K562 (cell line): ENCODE data around the gene CCDC82. TPM values are rescaled to one million over a fixed set of nuclear protein-coding genes. Genes with fewer than 3 reads are reported as not detected.

ENCODE experiments used
- ATAC-seq: fragments of 200-7000 bp; cut with Tn5 transposase; 3 replicates; pipeline ENCODE4 v1.9.1; 2020; ENCODE audit warnings: moderate library complexity
- BruUV-seq: library from RNA; stranded (reverse); fragments of 400-500 nt; replicated peaks from 2 replicates; lab custom pipeline; 2021; lab: Mats Ljungman, UMichigan
- CTCF ChIA-PET: fragments of 300-600 bp; formaldehyde crosslinking; extraction: SDS; loops from one replicate; lab custom pipeline; 2021; ENCODE audit warnings: low intra/inter-chr PET ratio; lab: Yijun Ruan, JAX
- POLR2A ChIA-PET: fragments of 300-600, 350-650 bp; sonication (Branson Sonifier 250); formaldehyde crosslinking; extraction: SDS; loops from one replicate; lab custom pipeline; 2021; ENCODE audit warnings: antibody characterized with exemption, inconsistent platforms; lab: Yijun Ruan, JAX
- DNase-seq, 4 experiments: peaks; one replicate each; pipeline versions ENCODE4 v3.0.0 to v3.0.0-alpha.2; 2011 to 2018; ENCODE audit warnings: low spot score in 3 of 4, mixed read lengths in 3 of 4; ENCODE audit errors: extremely low read depth in 1 of 4
- FAIRE-seq: peaks from 2 replicates; lab custom pipeline; 2011; peaks lifted over from hg19 to GRCh38; lab: Jason Lieb, UNC
- H2AFZ ChIP-seq: 2 replicates; pipeline ENCODE4 v1.6.0; 2011; ENCODE audit warnings: low read depth, low read length, control low read depth, inconsistent platforms
- H3K27ac ChIP-seq: fragments of 200-600 bp; 3 replicates; pipeline ENCODE4 v1.8.0; 2011; ENCODE audit warnings: low read depth, mild to moderate bottlenecking, control low read depth, inconsistent platforms, low read length, moderate library complexity, mixed read lengths; ENCODE audit errors: extremely low read depth
- H3K27me3 ChIP-seq, 2 experiments: fragments of 300-600 bp in 1 of 2; 2 replicates in 1 of 2; 3 replicates in 1 of 2; pipeline versions ENCODE4 v1.6.0 to v1.8.0; 2011; ENCODE audit warnings: inconsistent platforms in 2 of 2, low read length in 2 of 2, mild to moderate bottlenecking in 1 of 2, mixed read lengths in 1 of 2, moderate library complexity in 1 of 2; ENCODE audit not compliant: control insufficient read depth in 2 of 2, insufficient read depth in 2 of 2
- H3K36me3 ChIP-seq: fragments of 300-600 bp; 3 replicates; pipeline ENCODE4 v1.8.0; 2011; ENCODE audit warnings: mild to moderate bottlenecking, low read length, inconsistent platforms; ENCODE audit not compliant: control insufficient read depth, insufficient read depth
- H3K4me1 ChIP-seq, 2 experiments: fragments of 200-600 bp in 1 of 2; replicated peaks in 1 of 2; 2 replicates in 1 of 2; 3 replicates in 1 of 2; pipeline versions ENCODE4 v1.5.1 to v1.8.0; 2011; ENCODE audit warnings: inconsistent platforms in 2 of 2, low read length in 2 of 2, mild to moderate bottlenecking in 1 of 2, mixed read lengths in 1 of 2, moderate library complexity in 1 of 2; ENCODE audit not compliant: control insufficient read depth in 2 of 2, insufficient read depth in 2 of 2
- H3K4me2 ChIP-seq: 2 replicates; pipeline ENCODE4 v1.6.1; 2011; ENCODE audit warnings: low read length, control low read depth, inconsistent platforms, mixed read lengths; ENCODE audit not compliant: insufficient read depth
- H3K4me3 ChIP-seq: fragments of 200-600 bp; sonication (generic), shearing (Covaris generic); 2 replicates; pipeline ENCODE4 v1.5.1; 2016; ENCODE audit warnings: control low read depth, inconsistent platforms
- H3K79me2 ChIP-seq: fragments of 200-600 bp; 3 replicates; pipeline ENCODE4 v1.8.0; 2011; ENCODE audit warnings: low read length, inconsistent platforms; ENCODE audit not compliant: control insufficient read depth, insufficient read depth
- H3K9ac ChIP-seq, 2 experiments: 2 replicates each; pipeline versions ENCODE4 v1.6.0 to v1.6.1; 2011; ENCODE audit warnings: low read depth in 2 of 2, low read length in 2 of 2, control low read depth in 1 of 2, inconsistent platforms in 1 of 2, mild to moderate bottlenecking in 1 of 2, mixed read lengths in 1 of 2; ENCODE audit not compliant: insufficient read depth in 1 of 2
- H3K9me1 ChIP-seq: one replicate; pipeline ENCODE4 v1.6.0; 2011; ENCODE audit warnings: inconsistent platforms, mild to moderate bottlenecking, low read length, moderate library complexity; ENCODE audit not compliant: control insufficient read depth, insufficient read depth
- H3K9me3 ChIP-seq: replicated peaks from 2 replicates; pipeline ENCODE4 v1.5.1; 2011; ENCODE audit warnings: low read depth, low read length, inconsistent platforms; ENCODE audit not compliant: control insufficient read depth, insufficient read depth
- H4K20me1 ChIP-seq: replicated peaks from 2 replicates; pipeline ENCODE4 v1.6.1; 2011; ENCODE audit warnings: low read length, inconsistent platforms, mixed read lengths; ENCODE audit not compliant: control insufficient read depth, insufficient read depth
- BHLHE40 ChIP-seq: IDR thresholded peaks from 2 replicates; pipeline ENCODE4 v1.6.1; 2011; ENCODE audit warnings: low read length, improper control_type of control experiment
- ELF4 ChIP-seq: fragments of 450-650 bp; formaldehyde crosslinking; IDR thresholded peaks from 2 replicates; pipeline ENCODE4 v1.4.0; 2022; ENCODE audit warnings: missing genetic modification characterization
- ETV1 ChIP-seq: fragments of 450-650 bp; conservative IDR thresholded peaks from 2 replicates; pipeline ENCODE4 v1.6.1; 2016; ENCODE audit warnings: missing genetic modification characterization, control low read depth, low read depth, missing compliant biosample characterization
- HDGF ChIP-seq: fragments of 450-650 bp; IDR thresholded peaks from 2 replicates; pipeline ENCODE4 v1.6.1; 2016
- MEIS2 ChIP-seq: fragments of 450-650 bp; IDR thresholded peaks from 2 replicates; pipeline ENCODE4 v1.6.1; 2014; ENCODE audit warnings: mild to moderate bottlenecking; ENCODE audit not compliant: partially characterized antibody
- NFRKB ChIP-seq: fragments of 450-650 bp; IDR thresholded peaks from 2 replicates; pipeline ENCODE4 v1.6.1; 2016; ENCODE audit warnings: low read depth
- NFYB ChIP-seq: IDR thresholded peaks from 2 replicates; pipeline ENCODE4 v1.6.1; 2011; ENCODE audit warnings: mild to moderate bottlenecking, moderate library complexity; ENCODE audit not compliant: insufficient read length; ENCODE audit errors: extremely low read depth
- RAD51 ChIP-seq: fragments of 450-650 bp; IDR thresholded peaks from 2 replicates; pipeline ENCODE4 v1.7.1; 2016; ENCODE audit warnings: low read depth, mild to moderate bottlenecking, borderline replicate concordance
- ZNF165 ChIP-seq: fragments of 250-450 bp; sonication (Bioruptor Pico); IDR thresholded peaks from 2 replicates; pipeline ENCODE4 v1.4.0; 2020; ENCODE audit warnings: borderline replicate concordance
- ZNF253 ChIP-seq: fragments of 250-450 bp; sonication (Bioruptor Pico); conservative IDR thresholded peaks from 2 replicates; pipeline ENCODE4 v1.6.1; 2021; ENCODE audit warnings: mild to moderate bottlenecking
- ZZZ3 ChIP-seq: fragments of 450-650 bp; IDR thresholded peaks from 2 replicates; pipeline ENCODE4 v1.6.1; 2016; ENCODE audit warnings: antibody characterized with exemption, mild to moderate bottlenecking, moderate library complexity
- WGBS: fragments of 100-300 bp; shearing (Covaris generic); methylation state at CpG from one replicate; pipeline ENCODE4 v1.1.6; 2016; ENCODE audit warnings: low coverage, mixed read lengths; ENCODE audit not compliant: insufficient coverage; ENCODE audit errors: missing lambda C conversion rate; 5-methylcytosine and 5-hydroxymethylcytosine counted together
- in situ Hi-C: fragments of 300-500 bp; cut with MboI; formaldehyde crosslinking; loops from 4 replicates; pipeline ENCODE4 v1.15.0; 2018; ENCODE audit warnings: inconsistent platforms, mixed read lengths
- intact Hi-C: fragments of 100-400 bp; cut with micrococcal nuclease; formaldehyde crosslinking; loops from 2 replicates; pipeline ENCODE4 v1.14.2; 2022
- polyA plus RNA-seq, 8 experiments: library from polyadenylated mRNA; depleted of rRNA in 4 of 8; stranded (reverse) in 5 of 8; unstranded in 3 of 8; fragments of >200 nt; fragmentation: Nextera tagmentation in 2 of 8; fragmentation: Illumina TruSeq in 1 of 8; extraction: Ambion mirVana in 2 of 8; extraction: Trizol in 1 of 8; gene quantifications; 2 replicates each; pipeline versions ENCODE4 v1.2.1 to v1.2.3, GENCODE V29; 2011 to 2014; ENCODE audit warnings: inconsistent platforms in 1 of 8, missing spikeins in 1 of 8
- total RNA-seq, 7 experiments: library from RNA; depleted of rRNA in 6 of 7; stranded (reverse); fragments of >200 nt in 6 of 7; fragmentation: Illumina TruSeq in 2 of 7; extraction: Trizol in 2 of 7; gene quantifications; 2 replicates each; pipeline versions ENCODE4 v1.2.1 to v1.2.3, GENCODE V29; 2011 to 2021; ENCODE audit warnings: low replicate concordance in 1 of 7
- TF ChIP-seq, protein P1 (sequence below): fragments of 250-450 bp; sonication (Bioruptor Pico); IDR thresholded peaks from 2 replicates; pipeline ENCODE4 v1.5.0; 2022; ENCODE audit warnings: mild to moderate bottlenecking
- TF ChIP-seq, protein P2 (sequence below): sonication (generic); formaldehyde crosslinking; IDR thresholded peaks from 2 replicates; pipeline ENCODE4 v1.9.0; 2022; ENCODE audit warnings: mild to moderate bottlenecking, missing genetic modification reagents
- TF ChIP-seq, protein P3 (sequence below): sonication (generic); formaldehyde crosslinking; IDR thresholded peaks from 2 replicates; pipeline ENCODE4 v1.8.1; 2023; ENCODE audit warnings: mild to moderate bottlenecking, missing genetic modification reagents, moderate library complexity
- TF ChIP-seq, protein P4 (sequence below): fragments of 450-650 bp; formaldehyde crosslinking; IDR thresholded peaks from 2 replicates; pipeline ENCODE4 v1.4.0; 2020; ENCODE audit warnings: mild to moderate bottlenecking, moderate library complexity

Gene CCDC82
- total and polyA plus RNA-seq, 9 of the 15 experiments (the other 6 are each of a cell fraction or from before 2014, with no cell fraction given) = 12.5 to 51.3 (median 24.5) TPM

DNA sequence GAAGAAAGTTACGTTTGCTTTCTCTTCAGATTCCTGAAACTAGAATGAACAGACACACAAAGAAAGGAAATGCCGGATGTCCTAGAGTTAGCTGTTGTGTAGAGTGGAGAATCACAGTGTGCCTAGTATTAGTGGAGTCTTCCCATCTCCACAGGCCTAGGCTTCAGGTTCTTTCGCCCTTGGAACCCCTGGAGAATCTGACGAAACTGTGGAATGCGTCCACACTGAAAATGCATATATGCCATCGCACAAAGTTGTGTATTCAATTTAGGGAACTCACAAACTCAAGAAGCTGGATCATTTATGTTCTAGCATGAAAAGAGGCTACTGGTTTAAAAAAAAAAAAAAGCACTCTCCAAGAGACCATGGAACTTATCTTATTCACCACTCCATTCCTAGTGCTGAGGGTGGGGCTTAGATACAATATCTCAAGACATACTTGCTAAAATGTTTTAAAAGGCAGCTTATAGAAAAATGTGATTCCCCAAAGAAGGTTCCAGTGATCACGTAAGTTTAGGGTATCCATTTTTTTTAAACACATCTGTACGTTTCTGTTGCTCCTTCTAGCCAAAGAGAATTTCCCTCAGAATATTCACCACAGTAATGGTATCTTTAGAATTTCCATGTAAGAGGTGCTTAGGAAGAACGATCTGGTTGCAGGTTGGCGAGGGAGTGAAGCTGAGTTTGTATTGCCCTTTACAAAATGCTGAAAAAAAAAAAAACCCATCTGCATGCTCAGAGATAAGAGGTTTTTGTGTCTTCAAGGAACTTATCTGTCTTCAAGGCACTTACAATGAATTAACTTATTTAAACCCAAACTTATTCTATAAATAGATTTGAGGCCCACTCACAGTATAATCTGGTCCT lies 66.7 kb downstream of the CCDC82 start:
- POLR2A ChIA-PET = interaction anchor here (0.6 to 5.5 kb wide), 13 partner anchors 9 to 264 kb away, joined by 3 to 42 read pairs (median 5); partner anchors contain the start of gene MAML2
- ATAC-seq = peak; percentile 63
- Histone ChIP-seq H3K27me3 (no peaks in the 10 kb centered on the region), H3K9ac (peak overlapping the region; percentile 76 to 85), H3K9me3 (no peaks in the 10 kb centered on the region), H3K27ac (peak overlapping the region; percentile 91), H3K9me1 (no peaks in the 10 kb centered on the region), H3K4me1 (peaks cover 18 to 80% of the 10 kb centered on the region in 2 experiments; a peak in 4 of 5 replicates), H4K20me1 (no peaks in the 10 kb centered on the region), H2AFZ (peak overlapping the region; percentile 77), H3K4me3 (peak overlapping the region; percentile 3; the same call in 1 of the 2 replicates), H3K36me3 (no peaks in the 10 kb centered on the region), H3K4me2 (peak overlapping the region; percentile 85), H3K79me2 (peaks cover 73% of the 10 kb centered on the region)
- no TSS peak for BruUV-seq
- 1% methylated on average over 10 of the region's 10 CpGs for WGBS
- in situ Hi-C loops (no loop called here), intact Hi-C loops (loop anchor here (1.0 to 5.0 kb wide), 3 partner anchors 18 to 81 kb away; no protein-coding TSS in a partner anchor)
- FAIRE-seq = peak; percentile 32
- peak; percentile 40 to 75 (median 58) for DNase-seq
- CTCF ChIA-PET = no interaction called here
- TF ChIP-seq, protein P1, sequence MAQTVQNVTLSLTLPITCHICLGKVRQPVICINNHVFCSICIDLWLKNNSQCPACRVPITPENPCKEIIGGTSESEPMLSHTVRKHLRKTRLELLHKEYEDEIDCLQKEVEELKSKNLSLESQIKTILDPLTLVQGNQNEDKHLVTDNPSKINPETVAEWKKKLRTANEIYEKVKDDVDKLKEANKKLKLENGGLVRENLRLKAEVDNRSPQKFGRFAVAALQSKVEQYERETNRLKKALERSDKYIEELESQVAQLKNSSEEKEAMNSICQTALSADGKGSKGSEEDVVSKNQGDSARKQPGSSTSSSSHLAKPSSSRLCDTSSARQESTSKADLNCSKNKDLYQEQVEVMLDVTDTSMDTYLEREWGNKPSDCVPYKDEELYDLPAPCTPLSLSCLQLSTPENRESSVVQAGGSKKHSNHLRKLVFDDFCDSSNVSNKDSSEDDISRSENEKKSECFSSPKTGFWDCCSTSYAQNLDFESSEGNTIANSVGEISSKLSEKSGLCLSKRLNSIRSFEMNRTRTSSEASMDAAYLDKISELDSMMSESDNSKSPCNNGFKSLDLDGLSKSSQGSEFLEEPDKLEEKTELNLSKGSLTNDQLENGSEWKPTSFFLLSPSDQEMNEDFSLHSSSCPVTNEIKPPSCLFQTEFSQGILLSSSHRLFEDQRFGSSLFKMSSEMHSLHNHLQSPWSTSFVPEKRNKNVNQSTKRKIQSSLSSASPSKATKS (CRISPR knock-in tag) = no peak
- TF ChIP-seq NFRKB (peak; percentile 42; the same call in 1 of the 2 replicates), BHLHE40 (no peak), ZNF253 (no peak), HDGF (0 out of 2 replicates have a peak, but pooled peaks have one; percentile 25), ZNF165 (no peak), ZZZ3 (no peak), MEIS2 (peak; percentile 3), RAD51 (no peak), ETV1 (tag) (0 out of 2 replicates have a peak, but pooled peaks have one; percentile 43), ELF4 (CRISPR knock-in tag) (no peak), NFYB (no peak)
- TF ChIP-seq, protein P2, sequence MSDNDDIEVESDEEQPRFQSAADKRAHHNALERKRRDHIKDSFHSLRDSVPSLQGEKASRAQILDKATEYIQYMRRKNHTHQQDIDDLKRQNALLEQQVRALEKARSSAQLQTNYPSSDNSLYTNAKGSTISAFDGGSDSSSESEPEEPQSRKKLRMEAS (CRISPR knock-in tag) = no peak
- TF ChIP-seq, protein P3, sequence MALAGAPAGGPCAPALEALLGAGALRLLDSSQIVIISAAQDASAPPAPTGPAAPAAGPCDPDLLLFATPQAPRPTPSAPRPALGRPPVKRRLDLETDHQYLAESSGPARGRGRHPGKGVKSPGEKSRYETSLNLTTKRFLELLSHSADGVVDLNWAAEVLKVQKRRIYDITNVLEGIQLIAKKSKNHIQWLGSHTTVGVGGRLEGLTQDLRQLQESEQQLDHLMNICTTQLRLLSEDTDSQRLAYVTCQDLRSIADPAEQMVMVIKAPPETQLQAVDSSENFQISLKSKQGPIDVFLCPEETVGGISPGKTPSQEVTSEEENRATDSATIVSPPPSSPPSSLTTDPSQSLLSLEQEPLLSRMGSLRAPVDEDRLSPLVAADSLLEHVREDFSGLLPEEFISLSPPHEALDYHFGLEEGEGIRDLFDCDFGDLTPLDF = no peak
- TF ChIP-seq, protein P4, sequence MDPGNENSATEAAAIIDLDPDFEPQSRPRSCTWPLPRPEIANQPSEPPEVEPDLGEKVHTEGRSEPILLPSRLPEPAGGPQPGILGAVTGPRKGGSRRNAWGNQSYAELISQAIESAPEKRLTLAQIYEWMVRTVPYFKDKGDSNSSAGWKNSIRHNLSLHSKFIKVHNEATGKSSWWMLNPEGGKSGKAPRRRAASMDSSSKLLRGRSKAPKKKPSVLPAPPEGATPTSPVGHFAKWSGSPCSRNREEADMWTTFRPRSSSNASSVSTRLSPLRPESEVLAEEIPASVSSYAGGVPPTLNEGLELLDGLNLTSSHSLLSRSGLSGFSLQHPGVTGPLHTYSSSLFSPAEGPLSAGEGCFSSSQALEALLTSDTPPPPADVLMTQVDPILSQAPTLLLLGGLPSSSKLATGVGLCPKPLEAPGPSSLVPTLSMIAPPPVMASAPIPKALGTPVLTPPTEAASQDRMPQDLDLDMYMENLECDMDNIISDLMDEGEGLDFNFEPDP (CRISPR knock-in tag) = no peak
